ENCODE data around the gene TM6SF1.
"Not testable (repeated sequence)": the region's sequence is repeated elsewhere in the genome, so short reads cannot be mapped to it uniquely, and the experiment has no call there.

The TM6SF1 gene

GRCh38 chr15:83118968-83119367 lies 11.5 kb downstream of the TM6SF1 start:
- DNase-seq = no peak

- no peak for DNase-seq
These were observed 12.6 kb downstream of the TM6SF1 start for GRCh38 chr15:83119968-83120581.

- peak in 1 of 2 experiments; percentile 39 for DNase-seq
These were observed 16.1 kb downstream of the TM6SF1 start for GRCh38 chr15:83123529-83123928.

GRCh38 chr15:83127547-83128150 lies 20.2 kb downstream of the TM6SF1 start:
- no peak for DNase-seq

- no peak for DNase-seq
These were observed 22.3 kb downstream of the TM6SF1 start for GRCh38 chr15:83129791-83130190.

- no peak for DNase-seq
These were observed 25.5 kb downstream of the TM6SF1 start for GRCh38 chr15:83132861-83133523.

GRCh38 chr15:83142151-83142550 lies 34.7 kb downstream of the TM6SF1 start:
- DNase-seq = not testable (repeated sequence)

- no peak for DNase-seq
These were observed 37.3 kb downstream of the TM6SF1 start for GRCh38 chr15:83144771-83145170.

GRCh38 chr15:83153288-83153687 lies 45.8 kb downstream of the TM6SF1 start:
- DNase-seq = no peak

GRCh38 chr15:83155942-83156341 lies 48.5 kb downstream of the TM6SF1 start:
- no peak for DNase-seq

GRCh38 chr15:83158393-83158792 lies 50.9 kb downstream of the TM6SF1 start:
- no peak for DNase-seq

- DNase-seq = no peak
These were observed 53.3 kb downstream of the TM6SF1 start for GRCh38 chr15:83160741-83161140.

GRCh38 chr15:83163032-83163431 lies 55.6 kb downstream of the TM6SF1 start:
- DNase-seq = no peak

GRCh38 chr15:83164111-83164770 lies 56.8 kb downstream of the TM6SF1 start:
- DNase-seq = no peak

- DNase-seq = no peak
These were observed 57.4 kb downstream of the TM6SF1 start for GRCh38 chr15:83164771-83165404.

- DNase-seq = no peak
These were observed 58.8 kb downstream of the TM6SF1 start for GRCh38 chr15:83166218-83166617.

- no peak for DNase-seq
These were observed 59.4 kb downstream of the TM6SF1 start for GRCh38 chr15:83166830-83167229.

- not testable (repeated sequence) for DNase-seq
These were observed 62.1 kb downstream of the TM6SF1 start for GRCh38 chr15:83169576-83169975.

- DNase-seq = no peak
These were observed 63.2 kb downstream of the TM6SF1 start for GRCh38 chr15:83170474-83171165.

GRCh38 chr15:83174891-83175290 lies 67.4 kb downstream of the TM6SF1 start:
- no peak for DNase-seq

GRCh38 chr15:83178390-83178789 lies 70.9 kb downstream of the TM6SF1 start:
- no peak for DNase-seq

- DNase-seq = no peak
These were observed 71.5 kb downstream of the TM6SF1 start for GRCh38 chr15:83178869-83179325.

- DNase-seq = no peak
These were observed 78.1 kb downstream of the TM6SF1 start for GRCh38 chr15:83185561-83185960.
